Glutamatergic neuron (in vitro differentiated cells): ENCODE data around the gene PDCL2. TPM values are rescaled to one million over a fixed set of nuclear protein-coding genes. Genes with fewer than 3 reads are reported as not detected.

ENCODE experiments used
- DNase-seq: peaks from one replicate; pipeline ENCODE4 v3.0.0; 2022
- H3K27ac Mint-ChIP-seq: one replicate; pipeline ENCODE4 v1.8.0; 2020; ENCODE audit warnings: mild to moderate bottlenecking, mixed read lengths, inconsistent platforms; ENCODE audit not compliant: unreplicated experiment
- H3K27me3 Mint-ChIP-seq: one replicate; pipeline ENCODE4 v1.8.0; 2020; ENCODE audit warnings: mild to moderate bottlenecking, moderate library complexity, mixed read lengths, inconsistent platforms; ENCODE audit not compliant: unreplicated experiment
- H3K36me3 Mint-ChIP-seq: one replicate; pipeline ENCODE4 v1.8.0; 2020; ENCODE audit warnings: mild to moderate bottlenecking, mixed read lengths, inconsistent platforms; ENCODE audit not compliant: unreplicated experiment
- H3K4me1 Mint-ChIP-seq: one replicate; pipeline ENCODE4 v1.8.0; 2020; ENCODE audit warnings: mild to moderate bottlenecking, low read depth, mixed read lengths, inconsistent platforms; ENCODE audit not compliant: unreplicated experiment
- H3K4me3 Mint-ChIP-seq: one replicate; pipeline ENCODE4 v1.8.0; 2020; ENCODE audit warnings: mild to moderate bottlenecking, mixed read lengths, inconsistent platforms; ENCODE audit not compliant: unreplicated experiment
- H3K9me3 Mint-ChIP-seq: one replicate; pipeline ENCODE4 v1.8.0; 2020; ENCODE audit warnings: mild to moderate bottlenecking, moderate library complexity, mixed read lengths, inconsistent platforms; ENCODE audit not compliant: unreplicated experiment
- CTCF ChIP-seq: fragments of 200-600 bp; sonication (generic); IDR thresholded peaks from one replicate; pipeline ENCODE4 v1.5.0; 2021; ENCODE audit not compliant: partially characterized antibody, unreplicated experiment
- total RNA-seq: library from RNA; stranded (reverse); fragmentation: NEBNext Ultra II Directional; extraction: Animal tissue kit (Norgen Biotek cat#: 25700); gene quantifications from one replicate; pipeline ENCODE4 v1.2.1, GENCODE V29; 2021; ENCODE audit not compliant: unreplicated experiment

PDCL2 gene
- total RNA-seq, 1 donor from 2014 or later: not detected

GRCh38 chr4:55518442-55518841 is 73.6 kb downstream of the PDCL2 start:
- Mint-ChIP-seq H3K4me1 (no peaks in the 10 kb centered on the region), H3K36me3 (peaks cover 5% of the 10 kb centered on the region), H3K9me3 (no peaks in the 10 kb centered on the region), H3K27ac (no peak overlapping the region), H3K27me3 (peaks cover 2% of the 10 kb centered on the region), H3K4me3 (no peak overlapping the region)
- no peak for DNase-seq
- TF ChIP-seq CTCF: no peak

- no peaks in the 10 kb centered on the region for H3K9me3 Mint-ChIP-seq
- no peak overlapping the region for H3K4me3 Mint-ChIP-seq
- H3K36me3 Mint-ChIP-seq: peaks cover 5% of the 10 kb centered on the region
- H3K27me3 Mint-ChIP-seq: peaks cover 2% of the 10 kb centered on the region
- DNase-seq: no peak
- no peak for TF ChIP-seq CTCF
- no peaks in the 10 kb centered on the region for H3K4me1 Mint-ChIP-seq
- no peak overlapping the region for H3K27ac Mint-ChIP-seq
These were observed 74.4 kb downstream of the PDCL2 start for GRCh38 chr4:55517526-55518229.

- Mint-ChIP-seq H3K27ac (no peak overlapping the region), H3K9me3 (no peaks in the 10 kb centered on the region), H3K27me3 (no peaks in the 10 kb centered on the region), H3K4me3 (no peak overlapping the region), H3K4me1 (no peaks in the 10 kb centered on the region), H3K36me3 (peaks cover 2% of the 10 kb centered on the region)
- TF ChIP-seq CTCF: no peak
- DNase-seq: no peak
These were observed 79.0 kb downstream of the PDCL2 start for GRCh38 chr4:55512922-55513571.

GRCh38 chr4:55512077-55512476 is 80.0 kb downstream of the PDCL2 start:
- H3K9me3 Mint-ChIP-seq: no peaks in the 10 kb centered on the region
- TF ChIP-seq CTCF: no peak
- DNase-seq: no peak
- H3K27me3 Mint-ChIP-seq: no peaks in the 10 kb centered on the region
- no peak overlapping the region for H3K4me3 Mint-ChIP-seq
- H3K27ac Mint-ChIP-seq: no peak overlapping the region
- no peaks in the 10 kb centered on the region for H3K36me3 Mint-ChIP-seq
- no peaks in the 10 kb centered on the region for H3K4me1 Mint-ChIP-seq

- Mint-ChIP-seq H3K27ac (no peak overlapping the region), H3K27me3 (no peaks in the 10 kb centered on the region), H3K4me1 (no peaks in the 10 kb centered on the region), H3K36me3 (no peaks in the 10 kb centered on the region), H3K4me3 (no peak overlapping the region), H3K9me3 (no peaks in the 10 kb centered on the region)
- no peak for DNase-seq
- TF ChIP-seq CTCF: no peak
These were observed 81.4 kb downstream of the PDCL2 start for GRCh38 chr4:55510685-55511084.
